GM12865 (cell line): ENCODE data around the gene NADK2.

ENCODE experiments used
- DNase-seq: peaks from one replicate; pipeline ENCODE4 v3.0.0; 2010; ENCODE audit warnings: low read depth
- H3K4me3 ChIP-seq: 2 replicates; pipeline ENCODE4 v1.5.1; 2011; ENCODE audit warnings: mild to moderate bottlenecking, low read depth, low read length, control low read depth
- CTCF ChIP-seq: IDR thresholded peaks from 2 replicates; pipeline ENCODE4 v1.5.1; 2011; ENCODE audit warnings: low read length, control low read depth, low read depth, inconsistent platforms; ENCODE audit not compliant: insufficient read depth; ENCODE audit errors: missing control alignments

Gene NADK2

GRCh38 chr5:36228505-36228904 is 13.2 kb downstream of the NADK2 start:
- H3K4me3 ChIP-seq: no peak overlapping the region
- no peak for DNase-seq
- TF ChIP-seq CTCF: no peak

GRCh38 chr5:36227046-36227445 is 14.7 kb downstream of the NADK2 start:
- DNase-seq: no peak
- no peak overlapping the region for H3K4me3 ChIP-seq
- TF ChIP-seq CTCF: no peak

GRCh38 chr5:36222620-36223019 is 19.1 kb downstream of the NADK2 start:
- DNase-seq: no peak
- TF ChIP-seq CTCF: no peak

GRCh38 chr5:36217988-36218387 is 23.7 kb downstream of the NADK2 start:
- H3K4me3 ChIP-seq: no peak overlapping the region
- no peak for TF ChIP-seq CTCF
- no peak for DNase-seq

More at GRCh38 chr5:36222620-36223019, 19.1 kb downstream of the NADK2 start:
- no peak overlapping the region for H3K4me3 ChIP-seq

GRCh38 chr5:36217567-36217966 is 24.2 kb downstream of the NADK2 start:
- TF ChIP-seq CTCF: no peak
- DNase-seq: no peak
- no peak overlapping the region for H3K4me3 ChIP-seq

GRCh38 chr5:36215910-36216309 is 25.8 kb downstream of the NADK2 start:
- no peak for TF ChIP-seq CTCF
- no peak for DNase-seq
- H3K4me3 ChIP-seq: no peak overlapping the region

- H3K4me3 ChIP-seq: no peak overlapping the region
- no peak for DNase-seq
- no peak for TF ChIP-seq CTCF
These were observed 27.3 kb downstream of the NADK2 start for GRCh38 chr5:36214436-36214835.
